ENCODE results near the gene ATOH7.

The ATOH7 gene

GRCh38 chr10:68235111-68235510, 3.2 kb upstream of the ATOH7 start:
- no peak overlapping the region for H3K9ac ChIP-seq (ENCODE audit: low read length)
- H3K56ac ChIP-seq (ENCODE audit: low read length): no peak overlapping the region

GRCh38 chr10:68233046-68233445, 1.1 kb upstream of the ATOH7 start:
- no peaks in the 10 kb centered on the region for H3K79me2 ChIP-seq (ENCODE audit: control insufficient read depth, insufficient read depth, low read length)
- no CpG with 5 or more reads among the region's 3 CpGs for WGBS (ENCODE audit: extremely low coverage, insufficient coverage, low lambda C conversion rate)

More at GRCh38 chr10:68235111-68235510, 3.2 kb upstream of the ATOH7 start:
- Histone ChIP-seq H4K8ac (ENCODE audit: low read depth, low read length) (no peak overlapping the region), H3K79me1 (ENCODE audit: low read length) (no peaks in the 10 kb centered on the region), H2BK15ac (replicated peaks; ENCODE audit: low read depth) (no peak overlapping the region), H3K18ac (ENCODE audit: low read length) (no peak overlapping the region), H3K27ac (ENCODE audit: low read depth, low read length) (no peak overlapping the region), H2BK120ac (ENCODE audit: low read depth, low read length) (no peak overlapping the region), H3K27me3 (ENCODE audit: insufficient read depth, low read length, poor library complexity) (peaks cover 3% of the 10 kb centered on the region), H3K79me2 (ENCODE audit: control insufficient read depth, insufficient read depth, low read length) (no peaks in the 10 kb centered on the region), H3K23ac (ENCODE audit: low read length) (no peak overlapping the region), H3K4ac (ENCODE audit: low read depth, low read length) (no peak overlapping the region), H3K36me3 (ENCODE audit: control insufficient read depth, insufficient read depth, low read length) (no peaks in the 10 kb centered on the region), H3K4me3 (ENCODE audit: low read length) (no peak overlapping the region), H3K4me1 (ENCODE audit: control insufficient read depth, low read depth, low read length) (no peaks in the 10 kb centered on the region), H4K5ac (ENCODE audit: low read length) (no peak overlapping the region), H2BK5ac (ENCODE audit: low read length) (no peak overlapping the region), H3K4me2 (ENCODE audit: low read length) (no peak overlapping the region), H2AK5ac (ENCODE audit: low read length) (no peak overlapping the region)
- DNase-seq: no peak
- no CpG with 5 or more reads among the region's 2 CpGs for whole genome bisulfite sequencing (ENCODE audit: extremely low coverage, insufficient coverage, low lambda C conversion rate)

GRCh38 chr10:68231106-68231816, 652 bp downstream of the ATOH7 start:
- Histone ChIP-seq H4K8ac (ENCODE audit: low read depth, low read length) (no peak overlapping the region), H3K79me2 (ENCODE audit: control insufficient read depth, insufficient read depth, low read length) (no peaks in the 10 kb centered on the region), H3K4me2 (ENCODE audit: low read length) (peak overlapping the region; percentile 98), H4K5ac (ENCODE audit: low read length) (no peak overlapping the region), H2BK5ac (ENCODE audit: low read length) (no peak overlapping the region), H2BK15ac (replicated peaks; ENCODE audit: low read depth) (no peak overlapping the region), H3K27me3 (ENCODE audit: insufficient read depth, low read length, poor library complexity) (peaks cover 3% of the 10 kb centered on the region), H3K27ac (ENCODE audit: low read depth, low read length) (no peak overlapping the region), H3K9ac (ENCODE audit: low read length) (peak overlapping the region; percentile 78), H2AK5ac (ENCODE audit: low read length) (no peak overlapping the region), H3K18ac (ENCODE audit: low read length) (peak overlapping the region; percentile 8), H3K23ac (ENCODE audit: low read length) (no peak overlapping the region), H3K36me3 (ENCODE audit: control insufficient read depth, insufficient read depth, low read length) (no peaks in the 10 kb centered on the region), H3K4me1 (ENCODE audit: control insufficient read depth, low read depth, low read length) (no peaks in the 10 kb centered on the region), H3K79me1 (ENCODE audit: low read length) (no peaks in the 10 kb centered on the region), H3K4ac (ENCODE audit: low read depth, low read length) (no peak overlapping the region), H3K4me3 (ENCODE audit: low read length) (peak overlapping the region; percentile 50), H3K56ac (ENCODE audit: low read length) (peak overlapping the region; percentile 94), H2BK120ac (ENCODE audit: low read depth, low read length) (no peak overlapping the region)
- no CpG with 5 or more reads among the region's 81 CpGs for WGBS (ENCODE audit: extremely low coverage, insufficient coverage, low lambda C conversion rate)
- peak; percentile 85 for DNase-seq

More at GRCh38 chr10:68233046-68233445, 1.1 kb upstream of the ATOH7 start:
- Histone ChIP-seq H4K5ac (ENCODE audit: low read length) (no peak overlapping the region), H3K4me1 (ENCODE audit: control insufficient read depth, low read depth, low read length) (no peaks in the 10 kb centered on the region), H3K9ac (ENCODE audit: low read length) (no peak overlapping the region), H2AK5ac (ENCODE audit: low read length) (no peak overlapping the region), H3K23ac (ENCODE audit: low read length) (no peak overlapping the region), H3K4me2 (ENCODE audit: low read length) (no peak overlapping the region), H3K27me3 (ENCODE audit: insufficient read depth, low read length, poor library complexity) (peaks cover 3% of the 10 kb centered on the region), H3K36me3 (ENCODE audit: control insufficient read depth, insufficient read depth, low read length) (no peaks in the 10 kb centered on the region), H3K4ac (ENCODE audit: low read depth, low read length) (no peak overlapping the region), H3K56ac (ENCODE audit: low read length) (no peak overlapping the region), H2BK15ac (replicated peaks; ENCODE audit: low read depth) (no peak overlapping the region), H2BK5ac (ENCODE audit: low read length) (no peak overlapping the region), H2BK120ac (ENCODE audit: low read depth, low read length) (no peak overlapping the region), H4K8ac (ENCODE audit: low read depth, low read length) (no peak overlapping the region), H3K4me3 (ENCODE audit: low read length) (no peak overlapping the region), H3K18ac (ENCODE audit: low read length) (no peak overlapping the region), H3K79me1 (ENCODE audit: low read length) (no peaks in the 10 kb centered on the region), H3K27ac (ENCODE audit: low read depth, low read length) (no peak overlapping the region)
- DNase-seq: no peak

- H3K4me3 ChIP-seq (ENCODE audit: low read length): no peak overlapping the region
- no peak overlapping the region for H3K23ac ChIP-seq (ENCODE audit: low read length)
Observed at GRCh38 chr10:68230268-68230667, 1.6 kb downstream of the ATOH7 start.

GRCh38 chr10:68224810-68225209, 7.1 kb downstream of the ATOH7 start:
- Histone ChIP-seq H3K27ac (ENCODE audit: low read depth, low read length) (no peak overlapping the region), H2BK15ac (replicated peaks; ENCODE audit: low read depth) (no peak overlapping the region), H4K5ac (ENCODE audit: low read length) (no peak overlapping the region), H3K4me2 (ENCODE audit: low read length) (no peak overlapping the region), H3K36me3 (ENCODE audit: control insufficient read depth, insufficient read depth, low read length) (no peaks in the 10 kb centered on the region), H3K79me2 (ENCODE audit: control insufficient read depth, insufficient read depth, low read length) (no peaks in the 10 kb centered on the region), H2BK120ac (ENCODE audit: low read depth, low read length) (no peak overlapping the region), H3K4me1 (ENCODE audit: control insufficient read depth, low read depth, low read length) (no peaks in the 10 kb centered on the region), H3K4ac (ENCODE audit: low read depth, low read length) (no peak overlapping the region), H3K27me3 (ENCODE audit: insufficient read depth, low read length, poor library complexity) (no peaks in the 10 kb centered on the region), H3K56ac (ENCODE audit: low read length) (no peak overlapping the region), H2AK5ac (ENCODE audit: low read length) (no peak overlapping the region), H2BK5ac (ENCODE audit: low read length) (no peak overlapping the region), H3K79me1 (ENCODE audit: low read length) (no peaks in the 10 kb centered on the region), H3K4me3 (ENCODE audit: low read length) (no peak overlapping the region), H4K8ac (ENCODE audit: low read depth, low read length) (no peak overlapping the region), H3K18ac (ENCODE audit: low read length) (no peak overlapping the region), H3K23ac (ENCODE audit: low read length) (no peak overlapping the region), H3K9ac (ENCODE audit: low read length) (no peak overlapping the region)
- no peak for DNase-seq

More at GRCh38 chr10:68230268-68230667, 1.6 kb downstream of the ATOH7 start:
- Histone ChIP-seq H3K27ac (ENCODE audit: low read depth, low read length) (no peak overlapping the region), H3K56ac (ENCODE audit: low read length) (no peak overlapping the region), H2BK5ac (ENCODE audit: low read length) (no peak overlapping the region), H4K8ac (ENCODE audit: low read depth, low read length) (no peak overlapping the region), H3K79me1 (ENCODE audit: low read length) (no peaks in the 10 kb centered on the region), H3K27me3 (ENCODE audit: insufficient read depth, low read length, poor library complexity) (peaks cover 3% of the 10 kb centered on the region), H3K36me3 (ENCODE audit: control insufficient read depth, insufficient read depth, low read length) (no peaks in the 10 kb centered on the region), H3K4ac (ENCODE audit: low read depth, low read length) (no peak overlapping the region), H3K4me2 (ENCODE audit: low read length) (no peak overlapping the region), H2BK15ac (replicated peaks; ENCODE audit: low read depth) (no peak overlapping the region), H2AK5ac (ENCODE audit: low read length) (no peak overlapping the region), H2BK120ac (ENCODE audit: low read depth, low read length) (no peak overlapping the region), H3K4me1 (ENCODE audit: control insufficient read depth, low read depth, low read length) (no peaks in the 10 kb centered on the region), H3K18ac (ENCODE audit: low read length) (no peak overlapping the region), H3K79me2 (ENCODE audit: control insufficient read depth, insufficient read depth, low read length) (no peaks in the 10 kb centered on the region), H4K5ac (ENCODE audit: low read length) (no peak overlapping the region), H3K9ac (ENCODE audit: low read length) (no peak overlapping the region)
- DNase-seq: no peak
- no CpG with 5 or more reads among the region's 5 CpGs for WGBS (ENCODE audit: extremely low coverage, insufficient coverage, low lambda C conversion rate)

Measured in mesendoderm (in vitro differentiated cells).